Astrocyte (in vitro differentiated cells and primary cell): ENCODE measurements around the gene ABHD10. TPM values are rescaled to one million over a fixed set of nuclear protein-coding genes. Genes with fewer than 3 reads are reported as not detected.
A peak's percentile ranks its signal among the peaks of the same experiment; 100 is the strongest.

Source experiments
- DNase-seq: peaks from one replicate; pipeline ENCODE4 v3.0.0-alpha.2; 2010; ENCODE audit warnings: low read depth
- FAIRE-seq: peaks from 2 replicates; lab custom pipeline; 2011; peaks lifted over from hg19 to GRCh38; lab: Jason Lieb, UNC
- H2AFZ ChIP-seq: 2 replicates; pipeline ENCODE4 v1.6.0; 2012; ENCODE audit warnings: low read depth, low read length, inconsistent platforms
- H3K27ac ChIP-seq: 2 replicates; pipeline ENCODE4 v1.5.1; 2011; ENCODE audit warnings: low read depth, low read length, inconsistent platforms
- H3K27me3 ChIP-seq: 2 replicates; pipeline ENCODE4 v1.6.0; 2011; ENCODE audit warnings: low read length, inconsistent platforms; ENCODE audit not compliant: insufficient read depth
- H3K36me3 ChIP-seq: 2 replicates; pipeline ENCODE4 v1.5.1; 2011; ENCODE audit warnings: low read length, inconsistent platforms; ENCODE audit not compliant: insufficient read depth
- H3K4me1 ChIP-seq: 2 replicates; pipeline ENCODE4 v1.5.1; 2011; ENCODE audit warnings: low read length, inconsistent platforms; ENCODE audit not compliant: insufficient read depth
- H3K4me2 ChIP-seq: 2 replicates; pipeline ENCODE4 v1.6.0; 2012; ENCODE audit warnings: low read length, inconsistent platforms
- H3K4me3 ChIP-seq: 2 replicates; pipeline ENCODE4 v1.5.1; 2011; ENCODE audit warnings: low read depth, mild to moderate bottlenecking, low read length, inconsistent platforms; ENCODE audit not compliant: insufficient read depth
- H3K79me2 ChIP-seq: 2 replicates; pipeline ENCODE4 v1.6.0; 2012; ENCODE audit warnings: mild to moderate bottlenecking, low read length, inconsistent platforms; ENCODE audit not compliant: insufficient read depth
- H3K9ac ChIP-seq: 2 replicates; pipeline ENCODE4 v1.6.0; 2012; ENCODE audit warnings: mild to moderate bottlenecking, low read length, inconsistent platforms
- H3K9me3 ChIP-seq: 2 replicates; pipeline ENCODE4 v1.5.1; 2012; ENCODE audit warnings: low read depth, mild to moderate bottlenecking, low read length, inconsistent platforms; ENCODE audit not compliant: insufficient read depth
- H4K20me1 ChIP-seq: 2 replicates; pipeline ENCODE4 v1.6.0; 2012; ENCODE audit warnings: low read length, inconsistent platforms; ENCODE audit not compliant: insufficient read depth
- H3K27ac Mint-ChIP-seq: one replicate; pipeline ENCODE4 v1.8.0; 2021; ENCODE audit warnings: mild to moderate bottlenecking, mixed read lengths; ENCODE audit not compliant: unreplicated experiment
- H3K27me3 Mint-ChIP-seq: one replicate; pipeline ENCODE4 v1.8.0; 2021; ENCODE audit warnings: low read depth, mixed read lengths; ENCODE audit not compliant: unreplicated experiment
- H3K36me3 Mint-ChIP-seq: one replicate; pipeline ENCODE4 v1.8.0; 2021; ENCODE audit warnings: low read depth, mixed read lengths; ENCODE audit not compliant: unreplicated experiment
- H3K4me1 Mint-ChIP-seq: one replicate; pipeline ENCODE4 v1.8.0; 2021; ENCODE audit warnings: low read depth, mixed read lengths; ENCODE audit not compliant: unreplicated experiment
- H3K4me3 Mint-ChIP-seq: one replicate; pipeline ENCODE4 v1.8.0; 2021; ENCODE audit warnings: mild to moderate bottlenecking, moderate library complexity, mixed read lengths; ENCODE audit not compliant: unreplicated experiment
- H3K9me3 Mint-ChIP-seq: one replicate; pipeline ENCODE4 v1.8.0; 2021; ENCODE audit warnings: mild to moderate bottlenecking, mixed read lengths; ENCODE audit not compliant: unreplicated experiment
- CTCF ChIP-seq: IDR thresholded peaks from 2 replicates; pipeline ENCODE4 v1.5.1; 2011; ENCODE audit warnings: low read depth, mild to moderate bottlenecking, inconsistent platforms, low read length, moderate library complexity; ENCODE audit not compliant: insufficient read depth
- EZH2 ChIP-seq: IDR thresholded peaks from 2 replicates; pipeline ENCODE4 v1.6.1; 2012; ENCODE audit warnings: mild to moderate bottlenecking, low read length, inconsistent platforms; ENCODE audit not compliant: insufficient read depth
- total RNA-seq: library from RNA; stranded (reverse); gene quantifications from 2 replicates; pipeline ENCODE4 v1.2.1, GENCODE V29; 2021

Gene ABHD10
- total RNA-seq, 1 donor from 2014 or later = 26.6 TPM

DNA sequence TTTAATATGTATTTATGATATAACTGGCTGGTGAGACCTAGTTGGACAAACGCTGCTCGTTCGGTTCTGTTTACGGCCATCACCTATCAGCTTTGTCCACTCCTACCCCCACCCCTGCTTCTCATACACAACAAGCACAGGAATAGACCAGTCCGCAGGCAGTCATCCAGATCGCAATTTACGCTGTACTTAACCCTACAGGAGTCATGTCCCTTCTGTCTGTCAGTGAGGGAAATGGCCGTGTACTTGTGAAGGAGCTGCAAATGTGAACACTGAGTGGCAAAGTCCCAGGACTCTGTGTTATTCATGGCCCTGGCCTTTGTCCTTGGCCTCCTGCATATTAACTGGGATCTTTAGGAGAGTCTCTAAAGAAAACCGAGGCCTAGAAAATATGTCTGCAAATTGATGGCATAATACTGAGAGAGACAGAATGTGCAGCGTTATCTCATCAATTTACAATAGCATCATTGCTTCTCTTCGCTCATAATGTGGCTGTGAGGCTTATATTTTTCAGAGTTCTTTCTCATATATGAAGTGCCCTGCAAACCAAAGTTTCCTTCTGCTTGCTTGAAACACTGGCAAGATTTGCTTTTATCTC, 7.2 kb upstream of the ABHD10 start:
- TF ChIP-seq EZH2 = no peak
- TF ChIP-seq CTCF = no peak
- Mint-ChIP-seq H3K4me1 (peaks cover 5% of the 10 kb centered on the region), H3K36me3 (peaks cover 14% of the 10 kb centered on the region), H3K27ac (no peak overlapping the region), H3K4me3 (no peak overlapping the region), H3K27me3 (no peaks in the 10 kb centered on the region), H3K9me3 (no peaks in the 10 kb centered on the region)
- H3K4me1 ChIP-seq = no peaks in the 10 kb centered on the region
- no peak overlapping the region for H3K9ac ChIP-seq
- no peak overlapping the region for H3K4me3 ChIP-seq
- H3K27me3 ChIP-seq = no peaks in the 10 kb centered on the region
- H3K36me3 ChIP-seq = peaks cover 56% of the 10 kb centered on the region
- FAIRE-seq = no peak
- no peak for DNase-seq
- H3K27ac ChIP-seq = no peak overlapping the region
- no peaks in the 10 kb centered on the region for H3K9me3 ChIP-seq
- no peak overlapping the region for H3K4me2 ChIP-seq
- no peaks in the 10 kb centered on the region for H4K20me1 ChIP-seq
- H2AFZ ChIP-seq = no peak overlapping the region
- H3K79me2 ChIP-seq = no peaks in the 10 kb centered on the region

DNA sequence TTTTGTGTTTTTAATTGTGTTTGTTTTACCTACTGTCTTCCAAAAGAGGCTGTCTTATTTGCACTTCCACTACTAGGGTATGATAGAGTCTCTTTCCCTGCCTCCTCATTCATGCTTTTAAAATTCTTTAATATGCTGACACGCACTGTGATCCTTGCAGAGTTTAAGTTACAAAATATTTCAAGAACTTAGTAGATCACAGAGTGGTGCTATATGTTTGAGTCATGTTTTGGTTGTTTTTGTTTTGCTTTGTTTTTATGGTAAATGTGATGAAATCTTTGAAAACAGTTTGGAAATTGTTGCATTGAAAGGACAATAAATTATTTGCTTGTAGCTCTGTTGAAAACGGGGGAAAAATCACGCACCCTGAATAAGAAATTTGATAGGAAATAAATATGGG, 5.9 kb upstream of the ABHD10 start:
- Mint-ChIP-seq H3K36me3 (peaks cover 12% of the 10 kb centered on the region), H3K9me3 (no peaks in the 10 kb centered on the region), H3K4me1 (no peaks in the 10 kb centered on the region), H3K27ac (no peak overlapping the region), H3K27me3 (no peaks in the 10 kb centered on the region), H3K4me3 (no peak overlapping the region)
- Histone ChIP-seq H3K27me3 (no peaks in the 10 kb centered on the region), H3K36me3 (peaks cover 57% of the 10 kb centered on the region), H3K9ac (no peak overlapping the region), H3K27ac (no peak overlapping the region), H4K20me1 (no peaks in the 10 kb centered on the region), H3K4me3 (no peak overlapping the region), H3K4me1 (no peaks in the 10 kb centered on the region), H3K4me2 (no peak overlapping the region), H3K9me3 (no peaks in the 10 kb centered on the region), H3K79me2 (no peaks in the 10 kb centered on the region), H2AFZ (no peak overlapping the region)
- DNase-seq (no peak), FAIRE-seq (peak; percentile 26)
- TF ChIP-seq EZH2 (no peak), CTCF (no peak)

- H3K4me2 ChIP-seq = no peak overlapping the region
- no peaks in the 10 kb centered on the region for H3K4me1 ChIP-seq
- no peaks in the 10 kb centered on the region for H4K20me1 ChIP-seq
- no peaks in the 10 kb centered on the region for H3K27me3 ChIP-seq
- H3K4me3 ChIP-seq = no peak overlapping the region
- Mint-ChIP-seq H3K27me3 (no peaks in the 10 kb centered on the region), H3K27ac (no peak overlapping the region), H3K4me3 (no peak overlapping the region), H3K4me1 (no peaks in the 10 kb centered on the region), H3K36me3 (peaks cover 12% of the 10 kb centered on the region), H3K9me3 (no peaks in the 10 kb centered on the region)
- no peak overlapping the region for H3K27ac ChIP-seq
- peaks cover 35% of the 10 kb centered on the region for H3K36me3 ChIP-seq
- H3K79me2 ChIP-seq = peaks cover 13% of the 10 kb centered on the region
- no peak overlapping the region for H3K9ac ChIP-seq
- TF ChIP-seq CTCF (no peak), EZH2 (no peak)
- FAIRE-seq (no peak), DNase-seq (no peak)
- H2AFZ ChIP-seq = no peak overlapping the region
- no peaks in the 10 kb centered on the region for H3K9me3 ChIP-seq
Observed at GRCh38 chr3:111975131-111975530, 3.7 kb upstream of the ABHD10 start.
